HEK293T (cell line): ENCODE data around the gene HERC2.

Experiments used
- CTCF ChIA-PET: fragments of 350-600 bp; formaldehyde crosslinking; extraction: SDS; loops from one replicate; lab custom pipeline; 2021; ENCODE audit warnings: antibody characterized with exemption, inconsistent platforms; lab: Yijun Ruan, JAX
- POLR2A ChIA-PET: fragments of 350-600 bp; formaldehyde crosslinking; extraction: SDS; loops from one replicate; lab custom pipeline; 2020; ENCODE audit warnings: antibody characterized with exemption, inconsistent platforms; lab: Yijun Ruan, JAX
- DNase-seq: peaks from one replicate; pipeline ENCODE4 v3.0.0; 2012; ENCODE audit warnings: mixed read lengths; ENCODE audit errors: extremely low spot score
- ARNT ChIP-seq: fragments of 450-650 bp; IDR thresholded peaks from 2 replicates; pipeline ENCODE4 v1.6.1; 2017; ENCODE audit warnings: mild to moderate bottlenecking
- BHLHE40 ChIP-seq: fragments of 450-650 bp; IDR thresholded peaks from 2 replicates; pipeline ENCODE4 v1.6.1; 2016; ENCODE audit warnings: mild to moderate bottlenecking, moderate library complexity, borderline replicate concordance
- CTBP1 ChIP-seq: fragments of 450-650 bp; IDR thresholded peaks from 2 replicates; pipeline ENCODE4 v1.6.1; 2016; ENCODE audit warnings: borderline replicate concordance
- ELF4 ChIP-seq: fragments of 450-650 bp; IDR thresholded peaks from 2 replicates; pipeline ENCODE4 v1.6.1; 2017; ENCODE audit warnings: antibody characterized with exemption
- FOXA1 ChIP-seq: fragments of 450-650 bp; IDR thresholded peaks from 2 replicates; pipeline ENCODE4 v1.6.1; 2016; ENCODE audit warnings: mild to moderate bottlenecking
- FOXK2 ChIP-seq: fragments of 450-650 bp; IDR thresholded peaks from 2 replicates; pipeline ENCODE4 v1.6.1; 2016; ENCODE audit warnings: mild to moderate bottlenecking
- FOXM1 ChIP-seq: fragments of 450-650 bp; IDR thresholded peaks from 2 replicates; pipeline ENCODE4 v1.6.1; 2017; ENCODE audit warnings: mild to moderate bottlenecking, borderline replicate concordance
- HDGF ChIP-seq: fragments of 450-650 bp; IDR thresholded peaks from 2 replicates; pipeline ENCODE4 v1.6.1; 2017; ENCODE audit warnings: antibody characterized with exemption, borderline replicate concordance
- L3MBTL2 ChIP-seq: fragments of 450-650 bp; conservative IDR thresholded peaks from 2 replicates; pipeline ENCODE4 v1.6.1; 2016; ENCODE audit warnings: mild to moderate bottlenecking
- LEF1 ChIP-seq: fragments of 450-650 bp; IDR thresholded peaks from 2 replicates; pipeline ENCODE4 v1.6.1; 2017; ENCODE audit warnings: mild to moderate bottlenecking, borderline replicate concordance
- NFRKB ChIP-seq: fragments of 450-650 bp; IDR thresholded peaks from 2 replicates; pipeline ENCODE4 v1.6.1; 2016; ENCODE audit warnings: mild to moderate bottlenecking, moderate library complexity
- PKNOX1 ChIP-seq: fragments of 450-650 bp; IDR thresholded peaks from 2 replicates; pipeline ENCODE4 v1.6.1; 2016
- SP1 ChIP-seq: fragments of 450-650 bp; IDR thresholded peaks from 2 replicates; pipeline ENCODE4 v1.6.1; 2017
- SUZ12 ChIP-seq: fragments of 450-650 bp; IDR thresholded peaks from 2 replicates; pipeline ENCODE4 v1.6.1; 2016; ENCODE audit warnings: mild to moderate bottlenecking
- TARDBP ChIP-seq: fragments of 450-650 bp; IDR thresholded peaks from 2 replicates; pipeline ENCODE4 v1.6.1; 2016
- ZNF384 ChIP-seq: fragments of 450-650 bp; IDR thresholded peaks from 2 replicates; pipeline ENCODE4 v1.6.1; 2016

Gene HERC2

GRCh38 chr15:28133281-28133680 is 188.7 kb downstream of the HERC2 start:
- POLR2A ChIA-PET = no interaction called here
- CTCF ChIA-PET = no interaction called here

DNA sequence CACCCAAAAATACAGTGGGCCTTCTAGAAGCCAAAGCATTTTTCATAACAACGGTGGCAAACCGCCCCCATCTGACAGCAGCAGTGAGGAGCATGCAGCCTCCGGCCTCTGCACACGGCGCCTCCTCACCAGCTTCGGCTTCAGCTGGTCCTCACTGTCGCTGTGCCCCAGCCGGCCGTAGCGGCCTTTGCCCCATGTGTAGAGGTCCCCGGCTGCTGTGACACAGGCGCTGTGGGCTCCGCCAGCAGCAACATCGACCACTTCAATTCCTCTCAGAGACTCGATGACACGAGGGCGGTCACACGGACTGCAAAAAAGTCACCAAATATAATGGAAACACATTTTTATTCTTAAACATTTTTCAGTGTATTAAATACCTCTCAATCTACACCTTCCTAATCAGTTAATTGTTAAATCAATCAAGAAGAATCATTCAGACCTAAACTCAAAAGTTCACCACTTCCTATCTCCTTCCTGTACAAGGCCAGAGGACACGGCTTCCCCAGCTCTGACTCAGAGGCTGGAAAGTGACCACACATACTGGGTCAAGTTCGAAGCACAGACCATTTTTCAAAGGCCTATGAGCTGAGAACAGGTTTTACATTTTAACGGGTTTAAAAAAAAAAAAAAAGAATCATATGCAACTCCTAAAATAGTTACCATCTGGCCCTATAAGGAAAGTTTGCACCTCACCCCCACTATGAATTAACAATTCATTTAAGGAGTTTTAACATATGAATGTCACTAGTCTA is 189.3 kb downstream of the HERC2 start:
- no peak for DNase-seq
- POLR2A ChIA-PET = no interaction called here

More at GRCh38 chr15:28133281-28133680, 188.7 kb downstream of the HERC2 start:
- DNase-seq = no peak
- no peak for TF ChIP-seq HDGF
- no peak for TF ChIP-seq FOXA1
- no peak for TF ChIP-seq TARDBP
- no peak for TF ChIP-seq SP1
- no peak for TF ChIP-seq ELF4
- no peak for TF ChIP-seq NFRKB
- TF ChIP-seq CTBP1 = no peak
- TF ChIP-seq L3MBTL2 = no peak
- TF ChIP-seq ZNF384 = no peak
- no peak for TF ChIP-seq FOXK2
- no peak for TF ChIP-seq ARNT
- no peak for TF ChIP-seq LEF1
- no peak for TF ChIP-seq PKNOX1
- TF ChIP-seq SUZ12 = no peak

DNA sequence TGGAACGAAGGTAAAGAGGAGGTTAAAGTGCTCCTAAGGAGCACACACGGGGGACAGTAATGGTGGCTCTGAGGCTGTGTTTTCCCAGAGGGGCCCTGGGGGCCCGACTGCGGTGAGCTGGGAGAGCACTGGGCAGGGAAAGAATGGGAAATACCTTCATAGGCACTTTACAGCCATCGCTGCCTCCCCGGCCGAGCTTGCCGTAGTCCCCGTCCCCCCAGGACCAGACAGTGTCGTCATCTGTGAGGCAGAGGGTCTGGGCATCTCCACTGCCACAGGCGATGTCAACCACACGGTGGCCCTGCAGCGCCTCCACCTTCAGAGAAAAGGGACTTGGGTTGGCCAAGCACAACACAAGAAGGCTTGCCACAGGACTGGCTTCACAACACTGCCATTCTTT is 190.0 kb downstream of the HERC2 start:
- DNase-seq = no peak
- CTCF ChIA-PET = no interaction called here
- POLR2A ChIA-PET = no interaction called here
- TF ChIP-seq CTBP1 (no peak), HDGF (no peak), ARNT (no peak), BHLHE40 (no peak), LEF1 (no peak), TARDBP (no peak), SUZ12 (no peak), ELF4 (no peak), FOXA1 (no peak), FOXK2 (no peak), ZNF384 (no peak), L3MBTL2 (no peak), NFRKB (no peak), PKNOX1 (no peak)

More for the DNA sequence above, 189.3 kb downstream of the HERC2 start:
- CTCF ChIA-PET = no interaction called here
- no peak for TF ChIP-seq FOXA1

GRCh38 chr15:28131400-28131799 is 190.6 kb downstream of the HERC2 start:
- DNase-seq = no peak
- no peak for TF ChIP-seq ARNT
- TF ChIP-seq SUZ12 = no peak
- no peak for TF ChIP-seq PKNOX1
- CTCF ChIA-PET = no interaction called here
- POLR2A ChIA-PET = no interaction called here

- TF ChIP-seq FOXM1 = no peak
- TF ChIP-seq CTBP1 = no peak
- TF ChIP-seq L3MBTL2 = no peak
- no peak for TF ChIP-seq BHLHE40
- TF ChIP-seq ARNT = no peak
- no peak for TF ChIP-seq FOXK2
- no peak for TF ChIP-seq NFRKB
- ChIA-PET CTCF (no interaction called here), POLR2A (no interaction called here)
- no peak for DNase-seq
Measured at GRCh38 chr15:28130651-28131050, 191.3 kb downstream of the HERC2 start.

GRCh38 chr15:28129231-28129848 is 192.6 kb downstream of the HERC2 start:
- ChIA-PET CTCF (no interaction called here), POLR2A (no interaction called here)
- DNase-seq = no peak
- TF ChIP-seq HDGF (no peak), TARDBP (no peak), FOXK2 (no peak), SP1 (no peak), SUZ12 (no peak), LEF1 (no peak), ZNF384 (no peak), ELF4 (no peak), FOXM1 (no peak), ARNT (no peak), FOXA1 (no peak), L3MBTL2 (no peak), NFRKB (no peak), BHLHE40 (no peak)
